A673 (cell line): ENCODE measurements around the gene ZC3H8. TPM values are rescaled to one million over a fixed set of nuclear protein-coding genes. Genes with fewer than 3 reads are reported as not detected.

Experiments
- BruUV-seq: library from RNA; stranded (reverse); fragments of 400-500 nt; replicated peaks from 2 replicates; lab custom pipeline; 2021; lab: Mats Ljungman, UMichigan
- CTCF ChIA-PET: fragments of 300-600 bp; sonication (Branson Sonifier 250); formaldehyde crosslinking; loops from one replicate; lab custom pipeline; 2022; ENCODE audit warnings: antibody characterized with exemption; lab: Charles Lee
- POLR2A ChIA-PET: fragments of 300-600 bp; sonication (Branson Sonifier 250); formaldehyde crosslinking; loops from one replicate; lab custom pipeline; 2022; ENCODE audit warnings: antibody characterized with exemption; ENCODE audit not compliant: low non-redundant PET; lab: Charles Lee
- DNase-seq: peaks from one replicate; pipeline ENCODE4 v3.0.0-alpha.2; 2015; ENCODE audit warnings: low spot score
- H3K27ac ChIP-seq: fragments of 200-600 bp; sonication (generic); 2 replicates; pipeline ENCODE4 v1.5.1; 2016; ENCODE audit warnings: mixed run types, low read depth, mild to moderate bottlenecking, mixed read lengths, antibody characterized with exemption, low read length; ENCODE audit not compliant: poor library complexity, severe bottlenecking
- H3K27me3 ChIP-seq: fragments of 200-600 bp; sonication (generic); replicated peaks from 2 replicates; pipeline ENCODE4 v1.6.1; 2017; ENCODE audit warnings: mixed run types, low read depth, mild to moderate bottlenecking, mixed read lengths, antibody characterized with exemption, low read length; ENCODE audit not compliant: insufficient read depth, poor library complexity
- H3K36me3 ChIP-seq: fragments of 200-600 bp; sonication (generic); 2 replicates; pipeline ENCODE4 v1.6.1; 2016; ENCODE audit warnings: mixed run types, mild to moderate bottlenecking, mixed read lengths, antibody characterized with exemption, low read length; ENCODE audit not compliant: insufficient read depth, poor library complexity, severe bottlenecking
- H3K4me1 ChIP-seq: fragments of 200-600 bp; sonication (generic); 2 replicates; pipeline ENCODE4 v1.6.1; 2017; ENCODE audit warnings: mixed run types, mild to moderate bottlenecking, mixed read lengths, antibody characterized with exemption, low read length; ENCODE audit not compliant: insufficient read depth, poor library complexity, severe bottlenecking
- H3K4me3 ChIP-seq: fragments of 200-600 bp; sonication (generic); 2 replicates; pipeline ENCODE4 v1.5.1; 2016; ENCODE audit warnings: low read depth, mixed run types, mild to moderate bottlenecking, mixed read lengths, low read length; ENCODE audit not compliant: poor library complexity, severe bottlenecking
- H3K9me3 ChIP-seq: fragments of 200-600 bp; sonication (generic); 2 replicates; pipeline ENCODE4 v1.6.1; 2016; ENCODE audit warnings: mixed run types, low read depth, mild to moderate bottlenecking, mixed read lengths, antibody characterized with exemption, low read length; ENCODE audit not compliant: poor library complexity, severe bottlenecking
- CTCF ChIP-seq: fragments of 300-800, 200-600 bp; sonication (generic); conservative IDR thresholded peaks from 2 replicates; pipeline ENCODE4 v1.5.1; 2017; ENCODE audit warnings: low read depth, mild to moderate bottlenecking, antibody characterized with exemption, low read length, moderate library complexity, mixed read lengths
- EZH2 ChIP-seq: fragments of 200-600 bp; sonication (generic); IDR thresholded peaks from 2 replicates; pipeline ENCODE4 v1.6.1; 2017; ENCODE audit warnings: borderline replicate concordance, low read depth, mild to moderate bottlenecking, mixed read lengths, antibody characterized with exemption, low read length; ENCODE audit not compliant: poor library complexity, severe bottlenecking
- intact Hi-C: fragments of 100-400 bp; cut with micrococcal nuclease; formaldehyde crosslinking; loops from one replicate; pipeline ENCODE4 v1.10.0; 2022; ENCODE audit not compliant: unreplicated experiment
- total RNA-seq: library from RNA; stranded (reverse); gene quantifications from 2 replicates; pipeline ENCODE4 v1.2.3, GENCODE V29; 2021

Gene ZC3H8
- total RNA-seq, 1 experiment from 2014 or later: 23.2 TPM

DNA sequence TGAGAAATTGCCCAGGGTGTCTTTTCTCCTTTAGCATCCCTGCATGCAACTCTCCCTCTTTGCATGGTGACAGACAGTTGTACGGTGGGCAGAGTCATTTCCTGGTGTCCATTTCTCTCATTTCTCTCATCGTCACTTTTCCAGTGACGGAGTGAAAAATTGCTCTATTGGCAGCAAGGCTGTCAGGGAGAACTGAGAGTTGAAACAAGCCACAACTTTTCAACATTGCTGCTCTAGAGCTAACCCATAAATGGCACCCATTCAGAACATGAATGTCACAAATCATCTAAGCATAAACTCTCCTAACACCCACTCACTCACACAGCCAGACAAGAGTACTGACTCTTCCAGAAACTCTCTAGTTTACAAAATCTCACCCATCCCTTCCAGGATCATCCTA, 55.7 kb downstream of the ZC3H8 start:
- no peaks in the 10 kb centered on the region for H3K4me1 ChIP-seq
- no peak for DNase-seq
- H3K36me3 ChIP-seq: no peaks in the 10 kb centered on the region
- no peak for TF ChIP-seq EZH2
- TF ChIP-seq CTCF: no peak
- intact Hi-C loops: no loop called here
- ChIA-PET POLR2A (no interaction called here), CTCF (no interaction called here)
- H3K4me3 ChIP-seq: no peak overlapping the region
- no peaks in the 10 kb centered on the region for H3K27me3 ChIP-seq
- BruUV-seq: no TSS peak
- peaks cover 7% of the 10 kb centered on the region for H3K9me3 ChIP-seq
- no peak overlapping the region for H3K27ac ChIP-seq

DNA sequence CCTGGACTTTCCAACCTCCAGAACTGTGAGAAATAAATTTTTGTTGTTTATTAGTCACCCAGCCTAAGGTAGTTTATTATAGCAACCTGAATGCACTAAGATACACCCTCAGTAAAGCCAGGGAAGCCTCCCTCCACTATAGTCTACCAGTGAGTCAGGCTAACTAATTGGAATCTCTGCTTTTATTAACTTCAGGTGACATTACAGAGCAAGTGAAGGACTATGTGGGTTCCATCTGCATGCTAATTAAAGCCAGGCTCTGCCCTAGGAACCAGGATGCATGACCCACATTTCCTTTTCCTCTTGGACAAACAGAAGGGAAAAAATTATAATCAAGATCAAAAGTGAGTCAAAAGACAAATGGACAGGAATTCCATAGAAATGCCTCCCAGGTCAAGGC, 56.1 kb downstream of the ZC3H8 start:
- peaks cover 3% of the 10 kb centered on the region for H3K9me3 ChIP-seq
- intact Hi-C loops: no loop called here
- BruUV-seq: no TSS peak
- ChIA-PET POLR2A (no interaction called here), CTCF (no interaction called here)
- H3K4me3 ChIP-seq: no peak overlapping the region
- H3K27me3 ChIP-seq: no peaks in the 10 kb centered on the region
- DNase-seq: no peak
- H3K36me3 ChIP-seq: no peaks in the 10 kb centered on the region
- H3K4me1 ChIP-seq: no peaks in the 10 kb centered on the region
- TF ChIP-seq EZH2: no peak
- no peak for TF ChIP-seq CTCF
- H3K27ac ChIP-seq: no peak overlapping the region

DNA sequence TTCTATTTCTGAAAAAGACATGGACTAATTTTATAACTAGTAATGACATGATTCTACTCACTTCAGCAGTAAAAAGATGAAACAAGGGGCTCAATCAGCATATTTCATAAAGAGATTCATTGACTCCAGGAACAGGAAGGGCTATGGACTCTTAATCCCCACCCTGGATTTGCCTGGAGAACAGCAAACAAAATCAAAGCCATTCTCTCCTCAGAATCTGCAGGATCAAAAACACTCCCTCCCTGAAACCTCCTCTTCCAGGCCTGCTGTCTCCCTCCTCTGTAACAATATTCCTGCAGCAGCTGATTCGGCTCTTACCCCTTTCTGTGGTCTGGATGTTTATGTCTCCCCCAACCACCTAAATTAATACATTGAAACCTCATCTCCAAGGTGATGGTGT, 57.0 kb downstream of the ZC3H8 start:
- H3K4me1 ChIP-seq: no peaks in the 10 kb centered on the region
- peaks cover 2% of the 10 kb centered on the region for H3K9me3 ChIP-seq
- intact Hi-C loops: no loop called here
- H3K27me3 ChIP-seq: no peaks in the 10 kb centered on the region
- DNase-seq: no peak
- no peak overlapping the region for H3K27ac ChIP-seq
- H3K4me3 ChIP-seq: no peak overlapping the region
- ChIA-PET CTCF (no interaction called here), POLR2A (no interaction called here)
- no peak for TF ChIP-seq CTCF
- TF ChIP-seq EZH2: no peak
- BruUV-seq: no TSS peak
- no peaks in the 10 kb centered on the region for H3K36me3 ChIP-seq
